HG03103 (cell line): ENCODE measurements around the gene ZNF576.
"Not testable (repeated sequence)": the region's sequence is repeated elsewhere in the genome, so short reads cannot be mapped to it uniquely, and the experiment has no call there.

Experiments
- ATAC-seq: cut with Tn5 transposase; IDR thresholded peaks from one replicate; pipeline ENCODE4 v1.9.1; 2021; ENCODE audit warnings: low read depth; ENCODE audit not compliant: unreplicated experiment

The ZNF576 gene

GRCh38 chr19:43644181-43644580 lies 47.8 kb downstream of the ZNF576 start:
- no peak for ATAC-seq

- no peak for ATAC-seq
Measured at GRCh38 chr19:43648633-43649032, 52.2 kb downstream of the ZNF576 start.

GRCh38 chr19:43649514-43649913 lies 53.1 kb downstream of the ZNF576 start:
- ATAC-seq: no peak

GRCh38 chr19:43650276-43650675 lies 53.9 kb downstream of the ZNF576 start:
- ATAC-seq: not testable (repeated sequence)
